ENCODE data around the gene GMDS. TPM values are rescaled to one million over a fixed set of nuclear protein-coding genes. Genes with fewer than 3 reads are reported as not detected.

Gene GMDS
- total and polyA plus RNA-seq, 5 experiments from 2014 or later: 11.4 to 25.0 (median 22.3) TPM

DNA sequence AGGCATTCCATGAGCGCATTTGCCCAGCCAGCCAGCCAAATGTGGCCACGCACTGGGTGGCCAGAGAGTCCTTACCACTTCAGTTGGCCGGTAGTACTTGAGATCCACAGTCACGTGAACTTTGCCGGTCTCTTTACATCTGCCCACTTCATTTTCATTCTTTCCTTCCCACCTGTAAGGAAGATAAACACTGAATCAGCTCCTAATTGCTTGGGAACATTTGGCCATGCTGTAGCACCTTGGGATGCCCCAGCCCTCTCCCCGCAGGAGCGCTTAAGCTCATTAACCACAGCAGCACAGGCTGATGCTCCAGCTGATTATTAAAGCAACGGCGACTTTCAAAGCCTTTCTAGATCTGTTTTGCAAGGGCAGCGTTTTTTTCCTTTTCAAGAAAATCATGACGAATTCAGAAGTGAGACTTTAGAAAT is 519.0 kb downstream of the GMDS start:
- Mint-ChIP-seq H3K27ac (no peak overlapping the region), H3K36me3 (peaks cover 34 to 42% (median 38%) of the 10 kb centered on the region in 3 donors), H3K4me3 (no peak overlapping the region), H3K4me1 (no peaks in the 10 kb centered on the region), H3K27me3 (no peaks in the 10 kb centered on the region), H3K9me3 (peaks cover 0 to 10% (median 6%) of the 10 kb centered on the region in 9 donors)
- POLR2A ChIA-PET: no interaction called here
- ATAC-seq: no peak
- DNase-seq: no peak

DNA sequence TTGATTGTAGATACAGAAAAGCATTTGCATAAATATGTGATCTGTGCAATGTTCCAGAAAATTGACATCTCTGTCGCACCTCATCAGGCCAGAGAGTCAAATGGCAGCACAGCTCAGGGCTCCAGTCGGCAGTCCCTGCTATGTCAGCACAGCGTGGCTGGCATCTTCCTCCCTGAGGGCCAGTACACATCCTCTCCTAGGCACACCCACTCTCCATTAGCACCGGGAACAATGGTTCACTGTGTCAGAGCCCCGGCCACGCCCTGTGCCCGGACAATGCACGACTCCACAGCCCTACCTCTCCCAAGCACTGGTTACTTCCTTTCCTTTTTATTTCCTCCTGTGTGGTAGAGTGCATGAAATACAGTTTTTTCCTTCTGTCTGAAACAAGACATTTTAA is 520.8 kb downstream of the GMDS start:
- ATAC-seq (no peak), DNase-seq (no peak)
- no peaks in the 10 kb centered on the region for H3K9me3 Mint-ChIP-seq
- no peaks in the 10 kb centered on the region for H3K27me3 Mint-ChIP-seq
- H3K4me1 Mint-ChIP-seq: no peaks in the 10 kb centered on the region
- H3K27ac Mint-ChIP-seq: no peak overlapping the region
- peaks cover 23 to 32% (median 32%) of the 10 kb centered on the region in 3 donors for H3K36me3 Mint-ChIP-seq
- no peak overlapping the region for H3K4me3 Mint-ChIP-seq
- POLR2A ChIA-PET: no interaction called here

DNA sequence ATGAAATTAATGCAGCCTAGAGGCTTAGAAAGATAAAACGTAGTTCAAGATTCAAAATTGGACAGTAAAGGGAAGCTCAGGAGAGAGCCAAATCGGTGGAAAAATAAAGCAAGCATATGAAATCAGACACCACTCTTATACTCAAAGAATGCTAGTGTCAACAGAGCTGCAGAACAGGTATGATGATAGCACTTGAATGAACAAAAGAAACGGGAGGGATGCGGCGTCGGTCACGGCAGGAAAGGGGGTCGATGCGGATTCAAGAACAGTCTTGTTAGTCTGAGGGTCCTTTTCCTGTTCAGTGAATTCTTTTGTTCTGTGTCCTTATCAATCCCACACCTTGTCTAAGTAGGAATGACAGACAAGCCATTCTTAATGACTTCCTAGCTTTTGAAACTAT is 521.3 kb downstream of the GMDS start:
- no peaks in the 10 kb centered on the region for H3K9me3 Mint-ChIP-seq
- no peaks in the 10 kb centered on the region for H3K27me3 Mint-ChIP-seq
- no peak for ATAC-seq
- no peaks in the 10 kb centered on the region for H3K4me1 Mint-ChIP-seq
- no peak overlapping the region for H3K4me3 Mint-ChIP-seq
- DNase-seq: no peak
- no peak overlapping the region for H3K27ac Mint-ChIP-seq
- POLR2A ChIA-PET: no interaction called here
- peaks cover 23 to 37% (median 36%) of the 10 kb centered on the region in 3 donors for H3K36me3 Mint-ChIP-seq

GRCh38 chr6:1722801-1723200 is 522.6 kb downstream of the GMDS start:
- no peak for DNase-seq
- Mint-ChIP-seq H3K9me3 (no peaks in the 10 kb centered on the region), H3K4me1 (no peaks in the 10 kb centered on the region), H3K27me3 (no peaks in the 10 kb centered on the region), H3K36me3 (peaks cover 30 to 47% (median 44%) of the 10 kb centered on the region in 3 donors), H3K27ac (no peak overlapping the region), H3K4me3 (no peak overlapping the region)
- ATAC-seq: no peak
- POLR2A ChIA-PET: no interaction called here

DNA sequence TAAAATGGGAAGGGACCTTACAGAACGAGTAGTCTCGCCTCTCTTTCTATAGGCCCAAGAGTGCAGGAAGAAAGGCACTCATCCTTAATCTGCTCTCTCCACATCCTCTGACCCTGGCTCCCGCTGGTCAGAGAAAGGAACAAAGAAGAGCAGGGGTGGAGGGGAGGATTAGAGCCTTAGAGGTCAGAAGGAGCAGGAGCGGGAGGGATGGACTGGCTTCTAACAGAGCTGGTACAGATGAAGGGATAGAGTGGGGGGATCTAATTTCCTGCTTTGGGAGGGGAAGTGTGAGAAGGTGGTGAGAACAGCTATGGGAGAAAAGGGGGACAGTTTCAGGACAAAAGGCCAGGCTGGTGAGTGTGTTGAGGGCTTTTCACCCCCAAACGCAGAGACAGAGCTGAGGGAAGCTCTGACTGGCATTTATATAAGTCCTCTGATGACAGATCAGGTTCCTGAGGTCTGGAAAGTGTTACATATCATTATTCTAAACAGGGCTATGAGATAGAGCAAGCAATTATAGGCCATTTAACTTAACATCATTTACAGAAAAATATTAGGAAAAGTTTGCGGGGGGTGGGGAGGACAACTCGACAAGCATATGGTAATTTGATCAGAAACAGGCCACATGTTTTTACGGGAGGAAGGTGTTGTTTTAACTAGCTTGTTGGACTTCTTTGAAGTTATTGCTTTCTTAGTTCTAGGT is 524.6 kb downstream of the GMDS start:
- no peaks in the 10 kb centered on the region for H3K9me3 Mint-ChIP-seq
- ATAC-seq (no peak), DNase-seq (no peak)
- H3K4me3 Mint-ChIP-seq: no peak overlapping the region
- no peaks in the 10 kb centered on the region for H3K4me1 Mint-ChIP-seq
- H3K36me3 Mint-ChIP-seq: peaks cover 27 to 48% (median 37%) of the 10 kb centered on the region in 3 donors
- POLR2A ChIA-PET: no interaction called here
- peak overlapping the region in 2 of 10 donors; percentile 11 to 33 for H3K27ac Mint-ChIP-seq
- no peaks in the 10 kb centered on the region for H3K27me3 Mint-ChIP-seq

- peaks cover 20 to 41% (median 30%) of the 10 kb centered on the region in 3 donors for H3K36me3 Mint-ChIP-seq
- POLR2A ChIA-PET: interaction anchor here (0.6 kb wide), 1 partner anchor 58 kb away, joined by 4 read pairs; no protein-coding TSS in a partner anchor
Measured at GRCh38 chr6:1719922-1720321, 525.5 kb downstream of the GMDS start.

GRCh38 chr6:1716868-1717267 is 528.5 kb downstream of the GMDS start:
- Mint-ChIP-seq H3K36me3 (peaks cover 9 to 33% (median 25%) of the 10 kb centered on the region in 3 donors), H3K27me3 (no peaks in the 10 kb centered on the region), H3K4me1 (peaks cover 0 to 4% (median 0%) of the 10 kb centered on the region in 4 donors), H3K9me3 (no peaks in the 10 kb centered on the region), H3K4me3 (no peak overlapping the region), H3K27ac (no peak overlapping the region)
- DNase-seq (no peak), ATAC-seq (no peak)
- POLR2A ChIA-PET: no interaction called here

More at GRCh38 chr6:1719922-1720321, 525.5 kb downstream of the GMDS start:
- DNase-seq (no peak), ATAC-seq (no peak)
- Mint-ChIP-seq H3K27me3 (no peaks in the 10 kb centered on the region), H3K4me3 (no peak overlapping the region), H3K9me3 (no peaks in the 10 kb centered on the region), H3K4me1 (no peaks in the 10 kb centered on the region), H3K27ac (peak overlapping the region in 1 of 10 donors; percentile 33)

DNA sequence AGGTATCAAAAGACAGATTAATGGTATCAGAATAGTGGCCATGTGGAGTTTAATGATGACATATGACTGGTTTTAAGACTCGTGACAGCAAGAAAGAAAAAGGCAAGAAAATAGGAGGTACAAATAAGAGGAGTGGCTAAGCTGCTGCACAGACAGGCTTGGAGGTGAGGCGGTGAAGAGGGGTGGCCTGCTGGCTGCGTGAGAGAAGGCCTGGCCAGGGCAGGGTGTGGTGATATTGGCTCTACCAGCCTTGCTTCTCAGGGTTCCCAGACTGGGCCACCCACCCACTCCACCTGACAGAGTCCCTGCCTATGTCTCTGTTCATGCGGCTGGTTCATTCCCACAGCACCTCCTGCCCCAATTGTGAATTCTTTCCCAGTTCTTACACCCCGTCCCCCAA is 529.0 kb downstream of the GMDS start:
- Mint-ChIP-seq H3K27ac (no peak overlapping the region), H3K36me3 (peaks cover 9 to 33% (median 25%) of the 10 kb centered on the region in 3 donors), H3K9me3 (no peaks in the 10 kb centered on the region), H3K27me3 (no peaks in the 10 kb centered on the region), H3K4me3 (no peak overlapping the region), H3K4me1 (peaks cover 0 to 4% (median 0%) of the 10 kb centered on the region in 4 donors)
- POLR2A ChIA-PET: no interaction called here
- ATAC-seq (no peak), DNase-seq (no peak)

GRCh38 chr6:1715336-1715735 is 530.1 kb downstream of the GMDS start:
- Mint-ChIP-seq H3K4me1 (peaks cover 0 to 4% (median 0%) of the 10 kb centered on the region in 4 donors), H3K36me3 (peaks cover 9 to 33% (median 23%) of the 10 kb centered on the region in 3 donors), H3K27ac (no peak overlapping the region), H3K4me3 (no peak overlapping the region), H3K9me3 (no peaks in the 10 kb centered on the region), H3K27me3 (no peaks in the 10 kb centered on the region)
- ATAC-seq (no peak), DNase-seq (no peak)
- POLR2A ChIA-PET: no interaction called here

GRCh38 chr6:1714654-1715053 is 530.8 kb downstream of the GMDS start:
- ATAC-seq (no peak), DNase-seq (no peak)
- Mint-ChIP-seq H3K4me3 (no peak overlapping the region), H3K4me1 (peaks cover 0 to 4% (median 0%) of the 10 kb centered on the region in 4 donors), H3K9me3 (no peaks in the 10 kb centered on the region), H3K27me3 (no peaks in the 10 kb centered on the region), H3K27ac (no peak overlapping the region), H3K36me3 (peaks cover 9 to 33% (median 23%) of the 10 kb centered on the region in 3 donors)
- POLR2A ChIA-PET: no interaction called here

DNA sequence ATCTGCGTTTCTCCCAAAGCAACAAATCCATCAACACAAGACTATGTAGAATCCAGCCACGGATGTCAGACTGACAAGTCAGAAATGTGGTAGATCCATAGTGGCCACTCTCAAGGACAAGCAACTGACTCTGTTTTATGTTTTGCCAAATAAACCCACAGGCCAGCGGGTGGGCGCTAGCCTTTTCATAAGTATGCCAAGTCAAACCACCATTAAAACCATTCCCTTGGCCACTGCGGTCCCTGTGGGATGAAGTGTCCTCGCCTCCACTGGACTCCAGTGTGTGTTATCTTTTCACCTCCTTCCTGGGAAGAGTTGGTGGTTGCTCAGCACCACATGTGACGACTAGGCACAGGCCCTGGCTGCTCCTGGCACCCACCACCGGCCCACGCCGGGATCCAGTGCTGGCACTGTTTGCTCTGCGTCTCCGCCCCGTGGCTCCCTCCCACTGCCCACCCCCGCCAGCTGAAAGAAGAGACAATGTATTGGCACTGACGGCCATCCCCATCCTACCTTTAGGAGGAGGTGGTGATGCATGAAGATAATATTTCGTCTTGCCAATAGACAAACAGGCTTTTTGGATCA is 532.3 kb downstream of the GMDS start:
- DNase-seq (no peak), ATAC-seq (no peak)
- Mint-ChIP-seq H3K4me1 (peaks cover 0 to 5% (median 0%) of the 10 kb centered on the region in 4 donors), H3K27me3 (no peaks in the 10 kb centered on the region), H3K27ac (no peak overlapping the region), H3K9me3 (no peaks in the 10 kb centered on the region), H3K36me3 (peaks cover 5 to 19% (median 14%) of the 10 kb centered on the region in 3 donors), H3K4me3 (no peak overlapping the region)
- POLR2A ChIA-PET: no interaction called here

DNA sequence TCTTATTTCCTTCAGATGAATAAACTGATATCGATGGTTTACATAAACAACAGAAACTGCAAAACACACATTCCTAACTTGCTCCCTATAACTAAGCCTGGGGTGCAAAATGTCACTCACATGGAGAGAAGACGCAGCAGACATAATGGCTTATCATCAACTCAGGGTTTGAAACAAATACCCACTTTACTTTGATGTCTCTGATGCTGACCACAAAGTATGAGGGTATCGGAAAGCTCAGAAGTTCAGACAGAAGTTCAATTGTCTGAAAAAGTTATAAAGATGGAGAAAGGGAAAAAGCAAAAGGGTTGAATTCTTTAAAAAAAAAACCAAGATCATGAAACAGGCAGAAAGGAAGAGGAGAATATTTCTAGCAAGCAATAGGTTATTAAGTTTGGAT is 533.0 kb downstream of the GMDS start:
- peaks cover 3 to 17% (median 11%) of the 10 kb centered on the region in 3 donors for H3K36me3 Mint-ChIP-seq
- no peaks in the 10 kb centered on the region for H3K27me3 Mint-ChIP-seq
- no peak for DNase-seq
- no peak overlapping the region for H3K4me3 Mint-ChIP-seq
- POLR2A ChIA-PET: no interaction called here
- H3K9me3 Mint-ChIP-seq: no peaks in the 10 kb centered on the region
- peaks cover 0 to 5% (median 0%) of the 10 kb centered on the region in 4 donors for H3K4me1 Mint-ChIP-seq
- no peak for ATAC-seq
- H3K27ac Mint-ChIP-seq: no peak overlapping the region

DNA sequence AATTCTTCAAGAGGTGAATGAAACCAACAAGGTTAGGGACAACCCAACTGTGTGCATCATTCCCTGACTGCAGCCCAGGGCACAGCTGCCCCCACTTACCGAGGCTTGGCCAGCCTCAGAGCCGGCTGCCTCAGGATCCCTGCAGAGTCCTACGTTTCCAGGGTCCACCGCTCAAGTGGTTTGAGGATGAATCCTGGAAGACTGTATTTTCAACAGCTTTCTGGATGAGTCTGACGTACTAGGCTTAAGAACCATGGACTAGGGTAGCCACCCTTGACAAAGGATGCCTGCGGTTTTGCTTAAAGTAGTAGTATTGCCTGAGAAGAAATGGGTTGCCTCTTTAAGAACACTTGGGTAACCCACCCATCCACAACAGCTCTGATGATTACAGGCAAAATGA is 534.3 kb downstream of the GMDS start:
- ATAC-seq (no peak), DNase-seq (no peak)
- Mint-ChIP-seq H3K36me3 (peaks cover 1 to 8% (median 8%) of the 10 kb centered on the region in 3 donors), H3K27ac (no peak overlapping the region), H3K4me1 (peaks cover 0 to 5% (median 0%) of the 10 kb centered on the region in 4 donors), H3K27me3 (no peaks in the 10 kb centered on the region), H3K9me3 (no peaks in the 10 kb centered on the region), H3K4me3 (no peak overlapping the region)
- POLR2A ChIA-PET: no interaction called here

Data from naive thymus-derived CD8-positive, alpha-beta T cell (primary cell).